ENCODE results near the gene APBA2.

DNA sequence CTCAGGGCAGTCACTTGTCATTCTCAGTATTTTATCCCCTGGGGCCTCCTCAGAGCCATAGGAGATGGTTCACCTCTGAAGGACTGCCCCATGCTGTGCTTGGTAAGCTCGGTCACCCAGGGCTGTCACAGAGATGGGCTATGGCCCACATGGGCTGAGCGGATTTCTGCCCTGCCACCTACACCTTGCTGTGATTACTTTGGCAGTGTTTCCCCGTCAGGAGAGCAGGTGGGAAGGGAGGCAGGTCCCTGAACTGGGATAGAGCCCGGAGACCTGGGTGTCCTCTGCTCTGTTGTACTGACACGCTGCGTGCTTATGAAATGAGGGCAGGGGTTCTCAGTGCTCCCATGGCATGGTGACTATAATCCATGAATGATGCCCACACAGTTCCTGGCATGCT is 48.9 kb downstream of the APBA2 start:
- TF ChIP-seq, protein P1, sequence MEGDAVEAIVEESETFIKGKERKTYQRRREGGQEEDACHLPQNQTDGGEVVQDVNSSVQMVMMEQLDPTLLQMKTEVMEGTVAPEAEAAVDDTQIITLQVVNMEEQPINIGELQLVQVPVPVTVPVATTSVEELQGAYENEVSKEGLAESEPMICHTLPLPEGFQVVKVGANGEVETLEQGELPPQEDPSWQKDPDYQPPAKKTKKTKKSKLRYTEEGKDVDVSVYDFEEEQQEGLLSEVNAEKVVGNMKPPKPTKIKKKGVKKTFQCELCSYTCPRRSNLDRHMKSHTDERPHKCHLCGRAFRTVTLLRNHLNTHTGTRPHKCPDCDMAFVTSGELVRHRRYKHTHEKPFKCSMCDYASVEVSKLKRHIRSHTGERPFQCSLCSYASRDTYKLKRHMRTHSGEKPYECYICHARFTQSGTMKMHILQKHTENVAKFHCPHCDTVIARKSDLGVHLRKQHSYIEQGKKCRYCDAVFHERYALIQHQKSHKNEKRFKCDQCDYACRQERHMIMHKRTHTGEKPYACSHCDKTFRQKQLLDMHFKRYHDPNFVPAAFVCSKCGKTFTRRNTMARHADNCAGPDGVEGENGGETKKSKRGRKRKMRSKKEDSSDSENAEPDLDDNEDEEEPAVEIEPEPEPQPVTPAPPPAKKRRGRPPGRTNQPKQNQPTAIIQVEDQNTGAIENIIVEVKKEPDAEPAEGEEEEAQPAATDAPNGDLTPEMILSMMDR (IDR thresholded peaks at IDR 0.05) = no peak
- TF ChIP-seq, protein P2, sequence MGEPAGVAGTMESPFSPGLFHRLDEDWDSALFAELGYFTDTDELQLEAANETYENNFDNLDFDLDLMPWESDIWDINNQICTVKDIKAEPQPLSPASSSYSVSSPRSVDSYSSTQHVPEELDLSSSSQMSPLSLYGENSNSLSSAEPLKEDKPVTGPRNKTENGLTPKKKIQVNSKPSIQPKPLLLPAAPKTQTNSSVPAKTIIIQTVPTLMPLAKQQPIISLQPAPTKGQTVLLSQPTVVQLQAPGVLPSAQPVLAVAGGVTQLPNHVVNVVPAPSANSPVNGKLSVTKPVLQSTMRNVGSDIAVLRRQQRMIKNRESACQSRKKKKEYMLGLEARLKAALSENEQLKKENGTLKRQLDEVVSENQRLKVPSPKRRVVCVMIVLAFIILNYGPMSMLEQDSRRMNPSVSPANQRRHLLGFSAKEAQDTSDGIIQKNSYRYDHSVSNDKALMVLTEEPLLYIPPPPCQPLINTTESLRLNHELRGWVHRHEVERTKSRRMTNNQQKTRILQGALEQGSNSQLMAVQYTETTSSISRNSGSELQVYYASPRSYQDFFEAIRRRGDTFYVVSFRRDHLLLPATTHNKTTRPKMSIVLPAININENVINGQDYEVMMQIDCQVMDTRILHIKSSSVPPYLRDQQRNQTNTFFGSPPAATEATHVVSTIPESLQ (CRISPR knock-in tag; IDR thresholded peaks at IDR 0.05) = no peak
- TF ChIP-seq, protein P3, sequence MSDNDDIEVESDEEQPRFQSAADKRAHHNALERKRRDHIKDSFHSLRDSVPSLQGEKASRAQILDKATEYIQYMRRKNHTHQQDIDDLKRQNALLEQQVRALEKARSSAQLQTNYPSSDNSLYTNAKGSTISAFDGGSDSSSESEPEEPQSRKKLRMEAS (CRISPR knock-in tag; IDR thresholded peaks at IDR 0.05) = no peak
- no peak for TF ChIP-seq NFATC4 (CRISPR knock-in tag; IDR thresholded peaks at IDR 0.05)
- TF ChIP-seq, protein P4, sequence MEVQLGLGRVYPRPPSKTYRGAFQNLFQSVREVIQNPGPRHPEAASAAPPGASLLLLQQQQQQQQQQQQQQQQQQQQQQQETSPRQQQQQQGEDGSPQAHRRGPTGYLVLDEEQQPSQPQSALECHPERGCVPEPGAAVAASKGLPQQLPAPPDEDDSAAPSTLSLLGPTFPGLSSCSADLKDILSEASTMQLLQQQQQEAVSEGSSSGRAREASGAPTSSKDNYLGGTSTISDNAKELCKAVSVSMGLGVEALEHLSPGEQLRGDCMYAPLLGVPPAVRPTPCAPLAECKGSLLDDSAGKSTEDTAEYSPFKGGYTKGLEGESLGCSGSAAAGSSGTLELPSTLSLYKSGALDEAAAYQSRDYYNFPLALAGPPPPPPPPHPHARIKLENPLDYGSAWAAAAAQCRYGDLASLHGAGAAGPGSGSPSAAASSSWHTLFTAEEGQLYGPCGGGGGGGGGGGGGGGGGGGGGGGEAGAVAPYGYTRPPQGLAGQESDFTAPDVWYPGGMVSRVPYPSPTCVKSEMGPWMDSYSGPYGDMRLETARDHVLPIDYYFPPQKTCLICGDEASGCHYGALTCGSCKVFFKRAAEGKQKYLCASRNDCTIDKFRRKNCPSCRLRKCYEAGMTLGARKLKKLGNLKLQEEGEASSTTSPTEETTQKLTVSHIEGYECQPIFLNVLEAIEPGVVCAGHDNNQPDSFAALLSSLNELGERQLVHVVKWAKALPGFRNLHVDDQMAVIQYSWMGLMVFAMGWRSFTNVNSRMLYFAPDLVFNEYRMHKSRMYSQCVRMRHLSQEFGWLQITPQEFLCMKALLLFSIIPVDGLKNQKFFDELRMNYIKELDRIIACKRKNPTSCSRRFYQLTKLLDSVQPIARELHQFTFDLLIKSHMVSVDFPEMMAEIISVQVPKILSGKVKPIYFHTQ (CRISPR knock-in tag; IDR thresholded peaks at IDR 0.05) = no peak
- TF ChIP-seq, protein P5, sequence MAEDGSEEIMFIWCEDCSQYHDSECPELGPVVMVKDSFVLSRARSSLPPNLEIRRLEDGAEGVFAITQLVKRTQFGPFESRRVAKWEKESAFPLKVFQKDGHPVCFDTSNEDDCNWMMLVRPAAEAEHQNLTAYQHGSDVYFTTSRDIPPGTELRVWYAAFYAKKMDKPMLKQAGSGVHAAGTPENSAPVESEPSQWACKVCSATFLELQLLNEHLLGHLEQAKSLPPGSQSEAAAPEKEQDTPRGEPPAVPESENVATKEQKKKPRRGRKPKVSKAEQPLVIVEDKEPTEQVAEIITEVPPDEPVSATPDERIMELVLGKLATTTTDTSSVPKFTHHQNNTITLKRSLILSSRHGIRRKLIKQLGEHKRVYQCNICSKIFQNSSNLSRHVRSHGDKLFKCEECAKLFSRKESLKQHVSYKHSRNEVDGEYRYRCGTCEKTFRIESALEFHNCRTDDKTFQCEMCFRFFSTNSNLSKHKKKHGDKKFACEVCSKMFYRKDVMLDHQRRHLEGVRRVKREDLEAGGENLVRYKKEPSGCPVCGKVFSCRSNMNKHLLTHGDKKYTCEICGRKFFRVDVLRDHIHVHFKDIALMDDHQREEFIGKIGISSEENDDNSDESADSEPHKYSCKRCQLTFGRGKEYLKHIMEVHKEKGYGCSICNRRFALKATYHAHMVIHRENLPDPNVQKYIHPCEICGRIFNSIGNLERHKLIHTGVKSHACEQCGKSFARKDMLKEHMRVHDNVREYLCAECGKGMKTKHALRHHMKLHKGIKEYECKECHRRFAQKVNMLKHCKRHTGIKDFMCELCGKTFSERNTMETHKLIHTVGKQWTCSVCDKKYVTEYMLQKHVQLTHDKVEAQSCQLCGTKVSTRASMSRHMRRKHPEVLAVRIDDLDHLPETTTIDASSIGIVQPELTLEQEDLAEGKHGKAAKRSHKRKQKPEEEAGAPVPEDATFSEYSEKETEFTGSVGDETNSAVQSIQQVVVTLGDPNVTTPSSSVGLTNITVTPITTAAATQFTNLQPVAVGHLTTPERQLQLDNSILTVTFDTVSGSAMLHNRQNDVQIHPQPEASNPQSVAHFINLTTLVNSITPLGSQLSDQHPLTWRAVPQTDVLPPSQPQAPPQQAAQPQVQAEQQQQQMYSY (CRISPR knock-in tag; IDR thresholded peaks at IDR 0.05) = no peak
- TF ChIP-seq, protein P6, sequence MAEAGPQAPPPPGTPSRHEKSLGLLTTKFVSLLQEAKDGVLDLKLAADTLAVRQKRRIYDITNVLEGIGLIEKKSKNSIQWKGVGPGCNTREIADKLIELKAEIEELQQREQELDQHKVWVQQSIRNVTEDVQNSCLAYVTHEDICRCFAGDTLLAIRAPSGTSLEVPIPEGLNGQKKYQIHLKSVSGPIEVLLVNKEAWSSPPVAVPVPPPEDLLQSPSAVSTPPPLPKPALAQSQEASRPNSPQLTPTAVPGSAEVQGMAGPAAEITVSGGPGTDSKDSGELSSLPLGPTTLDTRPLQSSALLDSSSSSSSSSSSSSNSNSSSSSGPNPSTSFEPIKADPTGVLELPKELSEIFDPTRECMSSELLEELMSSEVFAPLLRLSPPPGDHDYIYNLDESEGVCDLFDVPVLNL (CRISPR knock-in tag; IDR thresholded peaks at IDR 0.05; ENCODE audit: borderline replicate concordance, low read depth) = no peak
- TF ChIP-seq, protein P7, sequence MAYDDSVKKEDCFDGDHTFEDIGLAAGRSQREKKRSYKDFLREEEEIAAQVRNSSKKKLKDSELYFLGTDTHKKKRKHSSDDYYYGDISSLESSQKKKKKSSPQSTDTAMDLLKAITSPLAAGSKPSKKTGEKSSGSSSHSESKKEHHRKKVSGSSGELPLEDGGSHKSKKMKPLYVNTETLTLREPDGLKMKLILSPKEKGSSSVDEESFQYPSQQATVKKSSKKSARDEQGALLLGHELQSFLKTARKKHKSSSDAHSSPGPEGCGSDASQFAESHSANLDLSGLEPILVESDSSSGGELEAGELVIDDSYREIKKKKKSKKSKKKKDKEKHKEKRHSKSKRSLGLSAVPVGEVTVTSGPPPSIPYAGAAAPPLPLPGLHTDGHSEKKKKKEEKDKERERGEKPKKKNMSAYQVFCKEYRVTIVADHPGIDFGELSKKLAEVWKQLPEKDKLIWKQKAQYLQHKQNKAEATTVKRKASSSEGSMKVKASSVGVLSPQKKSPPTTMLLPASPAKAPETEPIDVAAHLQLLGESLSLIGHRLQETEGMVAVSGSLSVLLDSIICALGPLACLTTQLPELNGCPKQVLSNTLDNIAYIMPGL (CRISPR knock-in tag; IDR thresholded peaks at IDR 0.05) = no peak
